IMR-90 (cell line): ENCODE results near the gene HPS4. TPM values are rescaled to one million over a fixed set of nuclear protein-coding genes. Genes with fewer than 3 reads are reported as not detected.

Experiments
- ATAC-seq: fragments of 200-7000 bp; cut with Tn5 transposase; 2 replicates; pipeline ENCODE4 v1.9.1; 2020; ENCODE audit warnings: low read depth, mild to moderate bottlenecking, moderate library complexity
- BruUV-seq: library from RNA; stranded (reverse); fragments of 400-500 nt; replicated peaks from 2 replicates; lab custom pipeline; 2021; lab: Mats Ljungman, UMichigan
- CTCF ChIA-PET: fragments of 300-600 bp; formaldehyde crosslinking; extraction: SDS; loops from one replicate; lab custom pipeline; 2021; ENCODE audit warnings: antibody characterized with exemption; lab: Yijun Ruan, JAX
- POLR2A ChIA-PET: fragments of 300-600 bp; sonication (Branson Sonifier 250); formaldehyde crosslinking; loops from one replicate; lab custom pipeline; 2022; ENCODE audit warnings: antibody characterized with exemption; ENCODE audit not compliant: unreplicated experiment; lab: Charles Lee
- DNase-seq: peaks from one replicate; pipeline ENCODE4 v3.0.0; 2013
- H2AFZ ChIP-seq: replicated peaks from 2 replicates; pipeline ENCODE3; 2013; ENCODE audit warnings: low read length, mild to moderate bottlenecking; ENCODE audit not compliant: poor library complexity
- H2AK5ac ChIP-seq: 2 replicates; pipeline ENCODE4 v1.6.1; 2013; ENCODE audit warnings: low read depth, low read length, inconsistent platforms
- H2AK9ac ChIP-seq: replicated peaks from 2 replicates; pipeline ENCODE3; 2013; ENCODE audit warnings: mild to moderate bottlenecking, low read depth, low read length, moderate library complexity; ENCODE audit not compliant: poor library complexity
- H2BK120ac ChIP-seq: 2 replicates; pipeline ENCODE4 v1.6.1; 2013; ENCODE audit warnings: low read depth, low read length, inconsistent platforms
- H2BK15ac ChIP-seq: 3 replicates; pipeline ENCODE4 v1.6.1; 2013; ENCODE audit warnings: low read depth, low read length, inconsistent platforms
- H2BK20ac ChIP-seq: 2 replicates; pipeline ENCODE4 v1.6.1; 2013; ENCODE audit warnings: low read depth, mild to moderate bottlenecking, inconsistent platforms, low read length, moderate library complexity
- H2BK5ac ChIP-seq: 2 replicates; pipeline ENCODE4 v1.6.1; 2013; ENCODE audit warnings: mild to moderate bottlenecking, low read depth, low read length, inconsistent platforms; ENCODE audit not compliant: poor library complexity, severe bottlenecking
- H3K14ac ChIP-seq: replicated peaks from 2 replicates; pipeline ENCODE4 v1.6.1; 2013; ENCODE audit warnings: low read depth, low read length, inconsistent platforms
- H3K18ac ChIP-seq: 2 replicates; pipeline ENCODE4 v1.6.1; 2013; ENCODE audit warnings: low read depth, low read length, control low read depth
- H3K23ac ChIP-seq: 2 replicates; pipeline ENCODE4 v1.6.1; 2013; ENCODE audit warnings: low read depth, low read length, inconsistent platforms
- H3K27ac ChIP-seq: 2 replicates; pipeline ENCODE4 v1.5.1; 2013; ENCODE audit warnings: mild to moderate bottlenecking, control low read depth, low read length; ENCODE audit not compliant: insufficient read depth
- H3K27me3 ChIP-seq: 2 replicates; pipeline ENCODE4 v1.6.1; 2013; ENCODE audit warnings: low read length; ENCODE audit not compliant: control insufficient read depth, insufficient read depth
- H3K36me3 ChIP-seq: 2 replicates; pipeline ENCODE4 v1.6.1; 2013; ENCODE audit warnings: low read length, mixed read lengths; ENCODE audit not compliant: control insufficient read depth, insufficient read depth
- H3K4ac ChIP-seq: 2 replicates; pipeline ENCODE4 v1.6.1; 2013; ENCODE audit warnings: low read depth, low read length, inconsistent platforms
- H3K4me1 ChIP-seq: 2 replicates; pipeline ENCODE4 v1.6.1; 2013; ENCODE audit warnings: low read length, mixed read lengths; ENCODE audit not compliant: control insufficient read depth, insufficient read depth
- H3K4me2 ChIP-seq: 2 replicates; pipeline ENCODE4 v1.6.1; 2013; ENCODE audit warnings: low read depth, mild to moderate bottlenecking, control low read depth, low read length, moderate library complexity
- H3K4me3 ChIP-seq: 2 replicates; pipeline ENCODE4 v1.5.1; 2013; ENCODE audit warnings: low read depth, mild to moderate bottlenecking, control low read depth, low read length, moderate library complexity; ENCODE audit not compliant: insufficient read depth
- H3K56ac ChIP-seq: 2 replicates; pipeline ENCODE4 v1.6.1; 2013; ENCODE audit warnings: low read length, inconsistent platforms; ENCODE audit not compliant: insufficient read depth; ENCODE audit errors: extremely low read depth
- H3K79me1 ChIP-seq, 2 experiments: 2 replicates each; pipeline ENCODE4 v1.6.1; 2013; ENCODE audit warnings: low read length in 2 of 2, inconsistent platforms in 1 of 2, low read depth in 1 of 2
- H3K9ac ChIP-seq: 2 replicates; pipeline ENCODE4 v1.6.1; 2013; ENCODE audit warnings: low read depth, low read length, control low read depth
- H3K9me1 ChIP-seq: 2 replicates; pipeline ENCODE4 v1.6.1; 2013; ENCODE audit warnings: low read length, inconsistent platforms; ENCODE audit not compliant: insufficient read depth
- H3K9me3 ChIP-seq: 2 replicates; pipeline ENCODE4 v1.6.1; 2013; ENCODE audit warnings: low read length; ENCODE audit not compliant: control insufficient read depth, insufficient read depth
- H4K20me1 ChIP-seq: 2 replicates; pipeline ENCODE4 v1.6.1; 2013; ENCODE audit warnings: low read length, inconsistent platforms; ENCODE audit not compliant: insufficient read depth
- H4K5ac ChIP-seq: 2 replicates; pipeline ENCODE4 v1.6.1; 2013; ENCODE audit warnings: mild to moderate bottlenecking, low read depth, low read length, control low read depth
- H4K8ac ChIP-seq, 2 experiments: 2 replicates each; pipeline ENCODE4 v1.6.1; 2013; ENCODE audit warnings: low read depth in 2 of 2, low read length in 2 of 2, control low read depth in 1 of 2, inconsistent platforms in 1 of 2
- H4K91ac ChIP-seq: 2 replicates; pipeline ENCODE4 v1.6.1; 2013; ENCODE audit warnings: low read depth, low read length, inconsistent platforms; ENCODE audit not compliant: insufficient read depth
- BHLHE40 ChIP-seq: fragments of 150-350 bp; IDR thresholded peaks from 2 replicates; pipeline ENCODE4 v1.6.1; 2016; ENCODE audit warnings: mild to moderate bottlenecking, low read depth, low read length
- CEBPB ChIP-seq: IDR thresholded peaks from 2 replicates; pipeline ENCODE4 v1.6.1; 2012; ENCODE audit warnings: low read depth, low read length, improper control_type of control experiment
- CHD1 ChIP-seq: IDR thresholded peaks from 2 replicates; pipeline ENCODE4 v1.6.1; 2012; ENCODE audit warnings: low read depth, low read length, improper control_type of control experiment
- ELK1 ChIP-seq: fragments of 150-350 bp; IDR thresholded peaks from 2 replicates; pipeline ENCODE4 v1.6.1; 2016; ENCODE audit warnings: low read depth, mild to moderate bottlenecking, low read length, moderate library complexity, borderline replicate concordance
- FOS ChIP-seq: fragments of 150-350 bp; IDR thresholded peaks from 2 replicates; pipeline ENCODE4 v1.6.1; 2016; ENCODE audit warnings: low read depth, low read length
- MAFK ChIP-seq: IDR thresholded peaks from 2 replicates; pipeline ENCODE4 v1.6.1; 2012; ENCODE audit warnings: low read depth, low read length, improper control_type of control experiment
- MAZ ChIP-seq: IDR thresholded peaks from 2 replicates; pipeline ENCODE4 v1.6.1; 2012; ENCODE audit warnings: low read depth, mild to moderate bottlenecking, low read length, improper control_type of control experiment, moderate library complexity, borderline replicate concordance
- MXI1 ChIP-seq: IDR thresholded peaks from 2 replicates; pipeline ENCODE4 v1.6.1; 2012; ENCODE audit warnings: low read depth, mild to moderate bottlenecking, low read length, moderate library complexity, borderline replicate concordance
- POLR2A ChIP-seq: IDR thresholded peaks from 2 replicates; pipeline ENCODE4 v1.6.1; 2012; ENCODE audit warnings: mild to moderate bottlenecking, low read depth, low read length
- RCOR1 ChIP-seq: IDR thresholded peaks from 2 replicates; pipeline ENCODE4 v1.6.1; 2012; ENCODE audit warnings: mild to moderate bottlenecking, low read length, improper control_type of control experiment; ENCODE audit not compliant: insufficient replicate concordance
- RFX5 ChIP-seq: IDR thresholded peaks from 2 replicates; pipeline ENCODE4 v1.8.0; 2012; ENCODE audit warnings: low read depth, mild to moderate bottlenecking, low read length, moderate library complexity
- SMC3 ChIP-seq: fragments of 150-350 bp; IDR thresholded peaks from 2 replicates; pipeline ENCODE4 v1.6.1; 2016; ENCODE audit warnings: low read depth, mild to moderate bottlenecking, antibody characterized with exemption, low read length, moderate library complexity
- USF2 ChIP-seq: fragments of 150-350 bp; IDR thresholded peaks from 2 replicates; pipeline ENCODE4 v1.6.1; 2017; ENCODE audit warnings: mild to moderate bottlenecking, antibody characterized with exemption, low read length, low read depth
- WGBS, 2 experiments: methylation state at CpG; one replicate each; pipeline versions ENCODE4 v1.1.5 to v1.1.7; 2013; ENCODE audit warnings: missing lambda C conversion rate in 2 of 2; ENCODE audit not compliant: insufficient read length in 1 of 2; ENCODE audit errors: extremely low coverage in 2 of 2; 5-methylcytosine and 5-hydroxymethylcytosine counted together
- dilution Hi-C: fragments of 300-500 bp; cut with HindIII; formaldehyde crosslinking; loops from one replicate; pipeline ENCODE4 v1.14.3; 2018; ENCODE audit warnings: low sequenced_read_pairs; ENCODE audit not compliant: unreplicated experiment
- in situ Hi-C: fragments of 300-500 bp; cut with MboI; formaldehyde crosslinking; loops from 3 replicates; pipeline ENCODE4 v1.14.3; 2019; ENCODE audit warnings: low sequenced_read_pairs, inconsistent platforms, mixed read lengths
- intact Hi-C: fragments of 100-400 bp; cut with micrococcal nuclease; formaldehyde crosslinking; loops from 2 replicates; pipeline ENCODE4 v1.10.0; 2022
- polyA plus RNA-seq, 3 experiments: library from polyadenylated mRNA; depleted of rRNA; stranded (reverse); fragments of >200 nt; gene quantifications; 2 replicates each; pipeline ENCODE4 v1.2.3, GENCODE V29; 2012; ENCODE audit warnings: low replicate concordance in 1 of 3
- total RNA-seq: library from RNA; depleted of rRNA; stranded (reverse); fragments of >200 nt; gene quantifications from 2 replicates; pipeline ENCODE4 v1.2.3, GENCODE V29; 2012
- TF ChIP-seq, protein P1 (sequence below): conservative IDR thresholded peaks from 2 replicates; pipeline ENCODE4 v1.5.1; 2012; ENCODE audit warnings: mild to moderate bottlenecking, low read depth, low read length, improper control_type of control experiment

Gene HPS4
- total and polyA plus RNA-seq, 2 of the 4 experiments (the other 2 are of a cell fraction), result 15.8 to 19.0 TPM

DNA sequence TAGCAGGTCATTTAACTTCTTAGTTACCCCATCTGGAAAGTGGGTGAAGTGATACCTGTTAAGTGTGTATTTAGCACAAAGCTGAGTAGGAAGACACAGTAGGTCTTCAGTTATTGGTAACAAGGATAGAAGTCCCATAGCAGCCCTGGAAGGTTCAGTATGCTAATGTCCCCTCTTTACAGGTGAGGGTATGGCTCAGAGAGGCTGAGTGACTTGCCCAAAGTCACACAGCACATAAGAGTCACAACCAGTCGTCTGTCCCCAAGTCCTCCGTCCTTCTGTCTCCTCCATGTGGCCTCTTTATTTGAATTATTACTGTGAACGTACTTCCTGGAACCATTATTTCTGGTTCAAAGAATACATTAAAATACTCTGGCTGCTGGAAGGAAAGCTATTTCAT lies 44.0 kb downstream of the HPS4 start:
- Histone ChIP-seq H3K9me1 (no peaks in the 10 kb centered on the region), H4K91ac (no peak overlapping the region), H3K36me3 (no peaks in the 10 kb centered on the region), H3K9ac (no peak overlapping the region), H3K27me3 (no peaks in the 10 kb centered on the region), H3K4me2 (no peak overlapping the region), H4K5ac (no peak overlapping the region), H3K56ac (no peak overlapping the region), H3K27ac (no peak overlapping the region), H2BK5ac (no peak overlapping the region), H2BK15ac (no peak overlapping the region), H2AFZ (no peak overlapping the region), H2AK5ac (no peak overlapping the region), H3K79me1 (no peaks in the 10 kb centered on the region), H3K18ac (no peak overlapping the region), H3K4me1 (no peaks in the 10 kb centered on the region), H3K23ac (no peak overlapping the region), H3K14ac (no peak overlapping the region), H2BK120ac (no peak overlapping the region), H3K4ac (no peak overlapping the region), H2BK20ac (no peak overlapping the region), H4K8ac (no peak overlapping the region), H3K9me3 (no peaks in the 10 kb centered on the region), H4K20me1 (no peaks in the 10 kb centered on the region), H2AK9ac (no peak overlapping the region), H3K4me3 (no peak overlapping the region)
- POLR2A ChIA-PET, result interaction anchor here (0.6 kb wide), 1 partner anchor 71 kb away, joined by 3 read pairs; no protein-coding TSS in a partner anchor
- CTCF ChIA-PET, result interaction anchor here (1.0 kb wide), 1 partner anchor 9 kb away, joined by 3 read pairs; no protein-coding TSS in a partner anchor
- TF ChIP-seq FOS (no peak), RCOR1 (no peak), ELK1 (no peak), USF2 (no peak), SMC3 (no peak), MAZ (no peak), POLR2A (no peak), MXI1 (no peak), MAFK (no peak), CEBPB (no peak), BHLHE40 (no peak), CHD1 (no peak), RFX5 (no peak)
- TF ChIP-seq, protein P1, sequence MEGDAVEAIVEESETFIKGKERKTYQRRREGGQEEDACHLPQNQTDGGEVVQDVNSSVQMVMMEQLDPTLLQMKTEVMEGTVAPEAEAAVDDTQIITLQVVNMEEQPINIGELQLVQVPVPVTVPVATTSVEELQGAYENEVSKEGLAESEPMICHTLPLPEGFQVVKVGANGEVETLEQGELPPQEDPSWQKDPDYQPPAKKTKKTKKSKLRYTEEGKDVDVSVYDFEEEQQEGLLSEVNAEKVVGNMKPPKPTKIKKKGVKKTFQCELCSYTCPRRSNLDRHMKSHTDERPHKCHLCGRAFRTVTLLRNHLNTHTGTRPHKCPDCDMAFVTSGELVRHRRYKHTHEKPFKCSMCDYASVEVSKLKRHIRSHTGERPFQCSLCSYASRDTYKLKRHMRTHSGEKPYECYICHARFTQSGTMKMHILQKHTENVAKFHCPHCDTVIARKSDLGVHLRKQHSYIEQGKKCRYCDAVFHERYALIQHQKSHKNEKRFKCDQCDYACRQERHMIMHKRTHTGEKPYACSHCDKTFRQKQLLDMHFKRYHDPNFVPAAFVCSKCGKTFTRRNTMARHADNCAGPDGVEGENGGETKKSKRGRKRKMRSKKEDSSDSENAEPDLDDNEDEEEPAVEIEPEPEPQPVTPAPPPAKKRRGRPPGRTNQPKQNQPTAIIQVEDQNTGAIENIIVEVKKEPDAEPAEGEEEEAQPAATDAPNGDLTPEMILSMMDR, result no peak
- intact Hi-C loops, result no loop called here
- DNase-seq (no peak), ATAC-seq (no peak)
- BruUV-seq, result no TSS peak
- dilution Hi-C loops, result no loop called here
- in situ Hi-C loops, result no loop called here
- WGBS, 2 experiments, result no CpG with 5 or more reads among the region's 3 CpGs
